Right cardiac atrium (tissue), 5 donors: ENCODE measurements around the gene GNL3. TPM values are rescaled to one million over a fixed set of nuclear protein-coding genes. Genes with fewer than 3 reads are reported as not detected.
"Not testable (repeated sequence)": the region's sequence is repeated elsewhere in the genome, so short reads cannot be mapped to it uniquely, and the experiment has no call there.

ENCODE experiments used
- ATAC-seq, 2 donors: fragments of 200-7000 bp; cut with Tn5 transposase; one replicate each; pipeline versions ENCODE4 v1.8.0 to v1.9.1; 2020; ENCODE audit warnings: moderate library complexity in 2 of 2, mild to moderate bottlenecking in 1 of 2
- DNase-seq, 3 donors: peaks; one replicate each; pipeline ENCODE4 v3.0.0-alpha.2; 2020
- H3K27ac ChIP-seq: one replicate; pipeline ENCODE4 v1.5.1; 2013; ENCODE audit warnings: mild to moderate bottlenecking, low read length, control low read depth, moderate library complexity
- H3K27me3 ChIP-seq: one replicate; pipeline ENCODE4 v1.6.1; 2013; ENCODE audit not compliant: control insufficient read depth, insufficient read depth
- H3K4me1 ChIP-seq: one replicate; pipeline ENCODE4 v1.6.1; 2013; ENCODE audit warnings: low read length; ENCODE audit not compliant: control insufficient read depth, insufficient read depth
- H3K4me3 ChIP-seq: one replicate; pipeline ENCODE4 v1.5.1; 2013; ENCODE audit warnings: low read length, control low read depth
- H3K9me3 ChIP-seq: one replicate; pipeline ENCODE4 v1.6.1; 2013; ENCODE audit warnings: low read length; ENCODE audit not compliant: control insufficient read depth
- WGBS: extraction: QIAGEN DNeasy Blood & Tissue Kit; methylation state at CpG from one replicate; pipeline ENCODE4 v1.1.7; 2013; 5-methylcytosine and 5-hydroxymethylcytosine counted together
- intact Hi-C, 4 donors: fragments of 100-400 bp; cut with DNase I; formaldehyde crosslinking; loops; one replicate each; pipeline versions ENCODE4 v1.11.0 to v1.14.0; 2022 to 2023
- polyA plus RNA-seq: library from polyadenylated mRNA; stranded (reverse); fragments of 200-250 nt; gene quantifications from one replicate; pipeline ENCODE4 v1.2.3, GENCODE V29; 2013
- total RNA-seq, 4 donors: library from RNA; stranded (reverse); fragmentation: NEBNext Ultra II Directional; extraction: Animal tissue kit (Norgen Biotek cat#: 25700); gene quantifications; one replicate each; pipeline ENCODE4 v1.2.1, GENCODE V29; 2021
- donor health status: healthy with polysubstance abuse.
- donor health status: DM: no; HTN: yes; CAD: no.
- donor health status: DM: no; HTN: no; CAD: no.
- donor health status: DM: no; HTN: yes; CAD: no; lungs with severe emphysema.
- donor health status: DM: yes; HTN: yes; CAD: no.

Gene GNL3
- total and polyA plus RNA-seq, 5 donors = 25.2 to 43.9 (median 27.7) TPM

DNA sequence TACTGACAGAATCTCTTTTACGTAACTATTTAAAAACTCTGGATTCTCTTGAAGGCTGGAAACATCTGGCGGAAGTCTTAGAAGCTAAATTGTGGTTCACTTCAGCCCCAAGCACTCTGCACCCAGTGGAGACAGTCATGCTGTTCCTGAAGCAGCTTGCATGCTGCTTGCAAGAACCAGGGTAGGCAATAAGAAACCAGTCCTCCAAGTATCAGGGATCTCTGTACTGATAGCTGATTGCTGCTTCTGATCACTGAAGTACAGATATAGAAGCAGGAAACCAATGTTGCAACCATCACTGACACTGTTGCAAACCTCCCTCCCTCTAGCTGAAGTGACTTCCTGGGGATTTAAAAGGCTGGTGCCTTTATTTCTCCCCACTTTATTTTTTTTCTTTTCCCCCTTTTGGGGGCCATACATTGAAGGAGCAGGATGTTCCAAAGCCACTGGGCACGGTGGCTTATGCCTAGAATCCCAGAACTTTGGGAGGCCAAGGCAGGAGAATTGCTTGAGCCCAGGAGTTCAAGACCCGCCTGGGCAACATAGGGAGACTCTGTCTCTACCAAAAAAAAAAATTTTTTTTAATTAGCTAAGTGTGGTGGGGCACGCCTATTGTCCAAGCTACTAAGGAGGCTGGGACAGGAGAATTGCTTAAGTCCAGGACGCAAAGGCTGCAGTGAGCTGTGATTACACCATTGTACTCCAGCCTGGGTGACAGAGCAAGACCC, 35.3 kb downstream of the GNL3 start:
- no peak overlapping the region for H3K27ac ChIP-seq
- no peaks in the 10 kb centered on the region for H3K9me3 ChIP-seq

DNA sequence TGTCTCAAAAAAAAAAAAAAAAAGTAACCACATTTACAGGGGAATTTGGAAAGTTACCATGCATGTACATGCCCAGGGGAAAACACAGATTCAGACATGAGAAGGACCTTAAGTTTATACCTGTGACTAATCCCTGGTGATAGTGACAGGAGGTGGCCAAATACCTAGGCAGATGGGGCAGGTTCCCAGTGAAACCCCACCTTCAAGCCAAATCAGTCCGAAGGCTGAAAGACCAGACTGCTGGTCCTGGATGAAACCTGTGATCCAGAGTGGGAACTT, 35.8 kb downstream of the GNL3 start:
- 92% methylated on average over 1 of the region's 1 CpG for WGBS
- Histone ChIP-seq H3K27me3 (no peaks in the 10 kb centered on the region), H3K27ac (no peak overlapping the region), H3K9me3 (no peaks in the 10 kb centered on the region), H3K4me3 (no peak overlapping the region), H3K4me1 (no peaks in the 10 kb centered on the region)
- intact Hi-C loops = no loop called here
- ATAC-seq = no peak
- DNase-seq = no peak

More for the DNA sequence above, 35.3 kb downstream of the GNL3 start:
- ATAC-seq = no peak
- H3K4me3 ChIP-seq = no peak overlapping the region
- no peaks in the 10 kb centered on the region for H3K4me1 ChIP-seq
- intact Hi-C loops = no loop called here
- no peak for DNase-seq
- no peaks in the 10 kb centered on the region for H3K27me3 ChIP-seq
- WGBS = 88% methylated on average over 6 of the region's 6 CpGs

DNA sequence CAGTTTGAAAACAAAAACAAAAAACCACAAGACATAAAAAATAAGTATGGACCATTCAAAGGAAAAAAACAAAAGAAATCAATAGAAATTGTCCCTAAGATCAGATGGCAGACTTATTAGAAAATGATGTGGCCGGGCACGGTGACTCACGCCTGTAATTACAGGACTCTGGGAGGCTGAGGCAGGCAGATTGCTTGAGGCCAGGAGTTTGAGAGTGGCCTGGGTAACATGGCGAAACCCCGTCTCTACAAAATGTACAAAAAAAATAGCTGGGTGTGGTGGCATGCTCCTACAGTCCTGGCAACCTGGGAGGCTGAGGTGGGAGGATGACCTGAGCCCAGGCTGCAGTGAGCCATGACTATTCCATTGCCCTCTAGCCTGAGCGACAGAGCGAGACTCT, 36.7 kb downstream of the GNL3 start:
- no peak overlapping the region for H3K27ac ChIP-seq
- 95% methylated on average over 7 of the region's 7 CpGs for WGBS
- H3K4me1 ChIP-seq = no peaks in the 10 kb centered on the region
- H3K27me3 ChIP-seq = no peaks in the 10 kb centered on the region
- ATAC-seq (no peak), DNase-seq (no peak)
- intact Hi-C loops = no loop called here
- H3K4me3 ChIP-seq = no peak overlapping the region
- H3K9me3 ChIP-seq = no peaks in the 10 kb centered on the region

DNA sequence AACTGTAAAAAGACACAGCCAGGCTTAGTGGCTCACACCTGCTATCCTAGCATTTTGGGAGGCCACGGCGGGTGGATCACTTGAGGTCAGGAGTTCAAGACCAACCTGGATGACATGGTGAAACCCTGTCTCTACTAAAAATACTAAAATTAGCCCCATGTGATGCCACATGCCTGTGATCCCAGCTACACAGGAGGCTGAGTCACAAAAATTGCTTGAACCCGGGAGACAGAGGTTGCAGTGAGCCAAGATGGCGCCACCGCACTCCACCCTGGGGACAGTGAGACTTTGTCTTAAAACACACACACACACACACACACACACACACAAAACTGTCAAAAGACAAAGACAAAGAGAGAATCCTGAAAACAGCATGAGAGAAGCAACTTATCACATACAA, 38.1 kb downstream of the GNL3 start:
- H3K4me1 ChIP-seq = no peaks in the 10 kb centered on the region
- ATAC-seq = no peak
- H3K27ac ChIP-seq = no peak overlapping the region
- intact Hi-C loops = no loop called here
- 97% methylated on average over 5 of the region's 5 CpGs for WGBS
- H3K9me3 ChIP-seq = no peaks in the 10 kb centered on the region
- DNase-seq = no peak
- no peaks in the 10 kb centered on the region for H3K27me3 ChIP-seq
- no peak overlapping the region for H3K4me3 ChIP-seq

DNA sequence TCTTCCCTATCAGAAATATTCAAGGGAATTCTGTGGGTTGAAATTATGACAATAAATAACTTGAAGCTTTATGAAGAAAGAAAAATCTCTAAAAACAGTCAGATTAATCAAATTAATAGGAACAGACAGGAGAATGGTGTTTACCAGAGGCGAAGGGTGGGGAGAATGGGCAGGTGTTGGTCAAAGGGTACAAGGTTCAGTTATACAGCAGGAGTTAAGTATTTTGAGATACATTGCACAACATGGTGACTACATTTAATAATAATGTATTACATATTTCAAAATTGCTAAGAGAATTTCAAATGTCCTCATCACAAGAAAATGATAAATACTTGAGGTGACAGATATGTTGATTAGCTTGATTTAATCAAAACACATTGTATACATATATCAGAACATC, 38.7 kb downstream of the GNL3 start:
- H3K9me3 ChIP-seq = no peaks in the 10 kb centered on the region
- H3K4me3 ChIP-seq = no peak overlapping the region
- 97% methylated on average over 1 of the region's 1 CpG for WGBS
- ATAC-seq = no peak
- H3K27me3 ChIP-seq = no peaks in the 10 kb centered on the region
- DNase-seq = no peak
- no peaks in the 10 kb centered on the region for H3K4me1 ChIP-seq
- intact Hi-C loops = no loop called here
- no peak overlapping the region for H3K27ac ChIP-seq

DNA sequence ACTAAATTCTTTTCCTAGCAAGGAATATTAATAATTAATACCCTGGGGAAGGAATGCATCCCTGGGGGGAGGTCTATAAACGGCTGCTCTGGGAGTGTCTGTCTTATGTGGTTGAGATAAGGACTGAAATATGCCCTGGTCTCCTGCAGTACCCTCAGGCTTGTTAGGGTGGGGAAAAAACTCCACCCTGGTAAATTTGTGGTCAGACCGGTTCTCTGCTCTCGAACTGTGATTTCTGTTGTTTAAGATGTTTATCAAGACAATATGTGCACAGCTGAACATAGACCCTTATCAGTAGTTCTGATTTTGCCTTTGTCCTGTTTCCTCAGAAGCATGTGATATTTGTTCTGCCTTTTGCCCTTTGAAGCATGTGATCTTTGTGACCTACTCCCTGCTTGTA, 42.9 kb downstream of the GNL3 start:
- intact Hi-C loops, ATAC-seq, DNase-seq, H3K27me3 ChIP-seq, H3K27ac ChIP-seq, H3K9me3 ChIP-seq, H3K4me1 ChIP-seq, H3K4me3 ChIP-seq: not testable (repeated sequence)
- 56% methylated on average over 3 of the region's 3 CpGs for WGBS

DNA sequence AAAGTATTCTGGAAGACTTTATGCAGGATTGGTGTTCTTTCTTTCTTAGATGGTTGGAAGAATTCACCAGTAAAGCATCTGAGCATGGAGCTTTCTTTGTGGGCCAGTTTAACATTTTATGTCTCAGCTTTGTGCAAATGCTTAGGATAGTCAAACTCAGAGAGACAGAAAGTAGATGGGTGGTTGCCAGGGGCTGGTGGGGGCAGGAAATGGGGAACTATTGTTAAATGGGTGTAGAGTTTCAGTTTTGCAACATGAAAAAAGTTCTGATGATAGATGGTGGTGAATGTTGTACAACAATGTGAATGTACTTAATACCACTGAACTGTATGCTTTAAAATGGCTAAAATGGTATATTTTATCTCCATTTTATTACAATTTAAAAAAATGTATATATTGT, 44.8 kb downstream of the GNL3 start:
- intact Hi-C loops = loop anchor here in 1 of 4 donors (10.0 kb wide), 1 partner anchor 194 kb away; no protein-coding TSS in a partner anchor

DNA sequence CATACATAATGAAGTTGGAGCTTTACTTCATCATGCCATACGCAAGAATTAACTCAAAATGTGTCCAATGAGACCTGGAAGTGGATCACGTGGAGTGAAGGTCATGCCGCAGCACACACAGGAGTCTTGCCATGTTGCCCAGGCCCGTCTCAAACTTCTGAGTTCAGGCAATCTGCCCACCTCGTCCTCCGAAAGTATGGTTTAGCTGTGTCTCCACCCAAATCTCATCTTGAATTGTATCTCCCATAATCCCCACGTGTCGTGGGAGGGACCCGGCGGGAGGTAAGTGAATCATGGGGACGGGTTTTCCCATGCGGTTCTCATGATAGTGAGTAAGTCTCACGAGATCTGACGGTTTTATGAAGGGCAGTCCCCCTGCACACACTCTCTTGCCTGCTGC, 45.8 kb downstream of the GNL3 start:
- H3K9me3 ChIP-seq = no peaks in the 10 kb centered on the region
- no peak for DNase-seq
- H3K4me3 ChIP-seq = no peak overlapping the region
- no peak overlapping the region for H3K27ac ChIP-seq
- no peaks in the 10 kb centered on the region for H3K4me1 ChIP-seq
- WGBS = 82% methylated on average over 14 of the region's 14 CpGs
- no peaks in the 10 kb centered on the region for H3K27me3 ChIP-seq
- ATAC-seq = no peak
- intact Hi-C loops = loop anchor here in 1 of 4 donors (10.0 kb wide), 1 partner anchor 193 kb away; no protein-coding TSS in a partner anchor

More for the DNA sequence above, 44.8 kb downstream of the GNL3 start:
- Histone ChIP-seq H3K4me3 (no peak overlapping the region), H3K27ac (no peak overlapping the region), H3K9me3 (no peaks in the 10 kb centered on the region), H3K4me1 (no peaks in the 10 kb centered on the region), H3K27me3 (no peaks in the 10 kb centered on the region)
- ATAC-seq = no peak
- no peak for DNase-seq

DNA sequence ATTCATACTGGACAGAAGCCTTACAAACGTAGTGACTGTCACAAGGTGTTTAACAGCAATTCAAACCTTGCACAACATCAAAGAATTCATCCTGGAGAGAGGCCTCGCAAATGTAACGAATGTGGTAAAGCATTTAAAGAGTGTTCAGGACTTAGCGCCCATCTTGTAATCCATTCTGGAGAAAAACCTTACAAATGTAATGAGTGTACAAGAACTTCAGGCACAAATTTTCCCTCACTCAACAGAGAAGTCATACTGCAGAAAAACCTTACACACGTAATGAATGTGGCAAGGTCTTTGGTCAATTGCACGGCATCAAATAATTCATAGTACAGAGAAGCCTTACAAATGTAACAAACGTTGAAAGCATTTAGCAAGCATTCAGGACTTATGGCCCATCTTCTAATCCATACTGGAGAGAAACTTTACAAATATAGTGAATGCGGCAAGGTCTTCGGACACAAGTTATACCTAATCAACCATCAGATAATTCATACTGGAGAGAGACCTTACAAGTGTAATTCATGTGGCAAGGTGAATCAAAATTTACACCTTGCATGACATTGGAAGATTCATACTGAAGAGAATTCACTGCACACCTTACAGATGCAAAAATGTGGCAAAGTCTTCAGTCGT, 47.5 kb downstream of the GNL3 start:
- Histone ChIP-seq H3K27ac (no peak overlapping the region), H3K4me3 (no peak overlapping the region), H3K27me3 (no peaks in the 10 kb centered on the region), H3K9me3 (no peaks in the 10 kb centered on the region), H3K4me1 (no peaks in the 10 kb centered on the region)
- WGBS = 87% methylated on average over 10 of the region's 10 CpGs
- ATAC-seq = no peak
- DNase-seq = no peak
- intact Hi-C loops = loop anchor here in 1 of 4 donors (10.0 kb wide), 1 partner anchor 191 kb away; no protein-coding TSS in a partner anchor

DNA sequence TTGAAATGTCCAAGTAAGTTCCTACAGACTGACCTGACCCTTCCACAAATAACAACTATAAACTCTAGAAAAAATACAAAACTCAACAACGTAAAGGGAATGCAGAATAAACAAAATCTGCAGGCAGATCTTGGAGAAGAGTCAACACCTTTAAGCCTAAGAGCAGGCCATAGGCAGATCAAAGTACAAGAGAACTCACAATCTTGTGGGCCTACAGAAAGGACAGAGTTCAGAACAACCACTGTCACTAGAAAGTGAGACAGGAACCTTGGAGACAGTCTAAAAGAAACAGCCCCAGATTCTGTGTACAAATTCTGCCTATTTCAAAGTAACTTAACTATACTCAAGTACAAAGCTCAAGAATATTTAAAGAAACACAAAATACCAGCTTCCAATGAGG, 53.9 kb downstream of the GNL3 start:
- DNase-seq = no peak
- ATAC-seq = no peak
- Histone ChIP-seq H3K9me3 (no peaks in the 10 kb centered on the region), H3K4me3 (no peak overlapping the region), H3K27me3 (no peaks in the 10 kb centered on the region), H3K27ac (no peak overlapping the region), H3K4me1 (no peaks in the 10 kb centered on the region)
- intact Hi-C loops = loop anchor here in 2 of 4 donors (10.0 kb wide), 3 partner anchors 185 to 335 kb away; no protein-coding TSS in a partner anchor
- WGBS = 79% methylated on average over 1 of the region's 1 CpG

DNA sequence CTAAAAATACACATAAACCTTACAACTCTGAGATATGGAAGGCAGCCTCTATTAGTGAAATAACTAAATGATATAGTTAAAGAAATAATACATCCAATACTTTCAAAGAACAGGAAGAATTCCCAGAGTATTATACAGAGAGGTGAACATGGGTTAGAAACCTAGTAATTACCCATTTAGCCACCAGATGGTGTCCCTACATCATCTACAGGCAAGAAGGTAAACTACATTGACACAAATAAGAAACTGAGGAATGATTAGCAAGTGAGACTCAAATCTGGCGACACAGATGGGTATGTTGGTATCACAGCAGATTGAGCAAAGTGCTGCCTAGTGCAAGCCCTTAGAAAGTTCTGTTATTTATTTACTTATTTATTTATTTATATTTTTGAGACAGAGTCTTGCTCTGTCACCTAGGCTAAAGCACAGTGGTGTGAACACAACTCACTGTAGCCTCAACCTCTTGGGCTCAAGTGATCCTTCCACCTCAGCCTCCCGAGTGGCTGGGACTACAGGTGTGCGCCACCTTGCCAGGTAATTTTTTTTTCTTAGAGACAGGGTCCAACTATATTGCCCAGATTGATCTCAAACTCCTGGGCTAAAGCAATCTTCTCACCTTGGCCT, 56.7 kb downstream of the GNL3 start:
- Histone ChIP-seq H3K4me1 (no peaks in the 10 kb centered on the region), H3K4me3 (no peak overlapping the region), H3K27me3 (no peaks in the 10 kb centered on the region), H3K27ac (no peak overlapping the region), H3K9me3 (no peaks in the 10 kb centered on the region)
- DNase-seq (no peak), ATAC-seq (peak in 1 of 2 donors; percentile 42)
- 90% methylated on average over 3 of the region's 3 CpGs for WGBS
- intact Hi-C loops = loop anchor here in 2 of 4 donors (10.0 kb wide), 2 partner anchors 192 to 332 kb away; no protein-coding TSS in a partner anchor
